Panc1 (cell line): Measurements from ENCODE around the gene CYSTM1. TPM values are rescaled to one million over a fixed set of nuclear protein-coding genes. Genes with fewer than 3 reads are reported as not detected.

Source experiments
- ATAC-seq: fragments of 200-7000 bp; cut with Tn5 transposase; 2 replicates; pipeline ENCODE4 v1.9.1; 2020; ENCODE audit warnings: mild to moderate bottlenecking, moderate library complexity
- BruUV-seq: library from RNA; stranded (reverse); fragments of 400-500 nt; replicated peaks from 2 replicates; lab custom pipeline; 2021; lab: Mats Ljungman, UMichigan
- CTCF ChIA-PET: fragments of 300-600 bp; sonication (Branson Sonifier 250); formaldehyde crosslinking; loops from one replicate; lab custom pipeline; 2022; ENCODE audit warnings: antibody characterized with exemption; lab: Charles Lee
- POLR2A ChIA-PET: fragments of 300-600 bp; sonication (Branson Sonifier 250); formaldehyde crosslinking; loops from one replicate; lab custom pipeline; 2022; ENCODE audit warnings: antibody characterized with exemption; lab: Charles Lee
- DNase-seq: peaks from one replicate; pipeline ENCODE4 v3.0.0-alpha.2; 2010; ENCODE audit warnings: low read depth, low spot score
- H3K27ac ChIP-seq: 2 replicates; pipeline ENCODE4 v1.5.1; 2011; ENCODE audit warnings: mild to moderate bottlenecking, low read length, inconsistent platforms
- H3K27me3 ChIP-seq: fragments of 200-500 bp; sonication (Bioruptor generic); 2 replicates; pipeline ENCODE4 v1.6.0; 2014; ENCODE audit warnings: low read length, inconsistent platforms; ENCODE audit not compliant: control insufficient read depth, insufficient read depth
- H3K36me3 ChIP-seq: fragments of 200-500 bp; sonication (Bioruptor generic); 2 replicates; pipeline ENCODE4 v1.5.1; 2014; ENCODE audit warnings: inconsistent platforms, mild to moderate bottlenecking, low read length, moderate library complexity; ENCODE audit not compliant: control insufficient read depth, insufficient read depth
- H3K4me1 ChIP-seq: 2 replicates; pipeline ENCODE4 v1.5.1; 2011; ENCODE audit warnings: inconsistent platforms, mild to moderate bottlenecking, low read length, moderate library complexity; ENCODE audit not compliant: control insufficient read depth, insufficient read depth
- H3K4me3 ChIP-seq, 2 experiments: 2 replicates each; pipeline ENCODE4 v1.5.1; 2011 to 2012; ENCODE audit warnings: low read depth in 2 of 2, low read length in 2 of 2, mild to moderate bottlenecking in 2 of 2, inconsistent platforms in 1 of 2, moderate library complexity in 1 of 2
- H3K9me3 ChIP-seq: fragments of 200-500 bp; sonication (Bioruptor generic); 2 replicates; pipeline ENCODE4 v1.5.1; 2014; ENCODE audit warnings: low read depth, mild to moderate bottlenecking, inconsistent platforms, low read length, moderate library complexity; ENCODE audit not compliant: control insufficient read depth, insufficient read depth
- POLR2AphosphoS5 ChIP-seq: IDR thresholded peaks from 2 replicates; pipeline ENCODE4 v1.6.1; 2012; ENCODE audit warnings: mild to moderate bottlenecking, low read depth, low read length, moderate library complexity
- SIN3A ChIP-seq: IDR thresholded peaks from 2 replicates; pipeline ENCODE4 v1.6.1; 2012; ENCODE audit warnings: low read depth, mild to moderate bottlenecking, low read length, moderate library complexity, borderline replicate concordance; ENCODE audit not compliant: insufficient read depth
- TCF7L2 ChIP-seq: IDR thresholded peaks from 2 replicates; pipeline ENCODE4 v1.6.1; 2011; ENCODE audit warnings: mild to moderate bottlenecking, low read depth, low read length, inconsistent platforms
- in situ Hi-C: cut with HindIII; loops from 2 replicates; pipeline ENCODE4 v1.10.0; 2016; ENCODE audit warnings: low sequenced_read_pairs, low pct_unique_long_range_greater_than_20kb
- intact Hi-C: fragments of 100-400 bp; cut with micrococcal nuclease; formaldehyde crosslinking; loops from one replicate; pipeline ENCODE4 v1.10.0; 2022; ENCODE audit not compliant: unreplicated experiment
- total RNA-seq: library from RNA; stranded (reverse); gene quantifications from one replicate; pipeline ENCODE4 v1.2.1, GENCODE V29; 2021; ENCODE audit not compliant: unreplicated experiment
- TF ChIP-seq, protein P1 (sequence below), 2 experiments: IDR thresholded peaks; 2 replicates each; pipeline ENCODE4 v1.6.1; 2011 to 2012; ENCODE audit warnings: low read depth in 2 of 2, control low read depth in 1 of 2, low read length in 1 of 2, mild to moderate bottlenecking in 1 of 2, moderate library complexity in 1 of 2; ENCODE audit not compliant: insufficient read depth in 1 of 2
- TF ChIP-seq, protein P2 (sequence below): fragments of 450-650 bp; IDR thresholded peaks from 2 replicates; pipeline ENCODE4 v1.5.1; 2017; ENCODE audit warnings: mild to moderate bottlenecking

CYSTM1 gene
- total RNA-seq, 1 experiment from 2014 or later, result 126 TPM

DNA sequence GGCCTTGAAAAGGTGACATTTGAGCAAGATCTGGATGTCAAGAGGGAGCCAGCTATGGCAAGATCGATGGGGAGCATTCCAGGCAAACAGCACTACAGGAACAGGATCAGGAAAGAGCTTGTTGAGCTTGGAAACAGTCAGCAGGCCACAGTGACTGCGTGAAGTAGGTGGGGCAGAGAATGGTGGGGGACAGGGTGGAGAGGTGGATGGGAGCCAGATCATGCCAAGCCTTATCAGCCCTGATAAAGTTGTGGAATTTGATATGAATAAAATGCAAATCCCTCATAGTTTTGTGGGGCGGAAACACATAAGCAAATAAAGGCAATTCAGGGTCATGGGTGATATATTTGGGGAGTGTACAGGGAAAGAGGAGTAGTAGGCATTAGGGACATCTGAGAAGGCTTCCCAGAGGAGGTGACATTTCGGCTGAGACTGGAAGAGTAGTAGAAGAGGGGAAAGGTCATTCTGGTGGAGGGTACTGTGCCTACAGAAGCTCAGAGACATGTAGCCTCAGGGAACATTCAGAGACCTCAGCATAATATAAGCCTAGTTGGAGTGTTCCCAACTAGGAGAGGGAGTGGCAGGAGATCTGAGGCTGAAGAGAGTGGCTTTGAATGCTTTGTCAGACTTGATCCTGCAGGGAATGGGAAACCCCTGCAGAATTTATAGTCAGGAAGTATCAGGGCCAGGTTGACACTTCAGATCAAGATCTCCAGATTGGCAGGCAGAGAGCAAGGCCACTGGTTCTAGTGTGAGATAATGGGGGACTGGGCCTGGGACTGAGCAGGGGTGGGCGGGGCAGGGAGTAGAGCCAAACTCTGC lies 9.7 kb upstream of the CYSTM1 start:
- no TSS peak for BruUV-seq
- in situ Hi-C loops, result no loop called here
- ChIA-PET CTCF (no interaction called here), POLR2A (no interaction called here)
- H3K36me3 ChIP-seq, result no peaks in the 10 kb centered on the region
- no peaks in the 10 kb centered on the region for H3K9me3 ChIP-seq
- no peak overlapping the region for H3K4me3 ChIP-seq
- no peak for ATAC-seq
- DNase-seq, result no peak
- H3K4me1 ChIP-seq, result no peaks in the 10 kb centered on the region
- intact Hi-C loops, result no loop called here
- no peaks in the 10 kb centered on the region for H3K27me3 ChIP-seq
- no peak for TF ChIP-seq POLR2AphosphoS5
- no peak for TF ChIP-seq SIN3A
- TF ChIP-seq, protein P1, sequence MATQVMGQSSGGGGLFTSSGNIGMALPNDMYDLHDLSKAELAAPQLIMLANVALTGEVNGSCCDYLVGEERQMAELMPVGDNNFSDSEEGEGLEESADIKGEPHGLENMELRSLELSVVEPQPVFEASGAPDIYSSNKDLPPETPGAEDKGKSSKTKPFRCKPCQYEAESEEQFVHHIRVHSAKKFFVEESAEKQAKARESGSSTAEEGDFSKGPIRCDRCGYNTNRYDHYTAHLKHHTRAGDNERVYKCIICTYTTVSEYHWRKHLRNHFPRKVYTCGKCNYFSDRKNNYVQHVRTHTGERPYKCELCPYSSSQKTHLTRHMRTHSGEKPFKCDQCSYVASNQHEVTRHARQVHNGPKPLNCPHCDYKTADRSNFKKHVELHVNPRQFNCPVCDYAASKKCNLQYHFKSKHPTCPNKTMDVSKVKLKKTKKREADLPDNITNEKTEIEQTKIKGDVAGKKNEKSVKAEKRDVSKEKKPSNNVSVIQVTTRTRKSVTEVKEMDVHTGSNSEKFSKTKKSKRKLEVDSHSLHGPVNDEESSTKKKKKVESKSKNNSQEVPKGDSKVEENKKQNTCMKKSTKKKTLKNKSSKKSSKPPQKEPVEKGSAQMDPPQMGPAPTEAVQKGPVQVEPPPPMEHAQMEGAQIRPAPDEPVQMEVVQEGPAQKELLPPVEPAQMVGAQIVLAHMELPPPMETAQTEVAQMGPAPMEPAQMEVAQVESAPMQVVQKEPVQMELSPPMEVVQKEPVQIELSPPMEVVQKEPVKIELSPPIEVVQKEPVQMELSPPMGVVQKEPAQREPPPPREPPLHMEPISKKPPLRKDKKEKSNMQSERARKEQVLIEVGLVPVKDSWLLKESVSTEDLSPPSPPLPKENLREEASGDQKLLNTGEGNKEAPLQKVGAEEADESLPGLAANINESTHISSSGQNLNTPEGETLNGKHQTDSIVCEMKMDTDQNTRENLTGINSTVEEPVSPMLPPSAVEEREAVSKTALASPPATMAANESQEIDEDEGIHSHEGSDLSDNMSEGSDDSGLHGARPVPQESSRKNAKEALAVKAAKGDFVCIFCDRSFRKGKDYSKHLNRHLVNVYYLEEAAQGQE (IDR thresholded peaks at IDR 0.05; ENCODE audit: insufficient read depth in 1 of 2, low read depth in 2 of 2, low read length in 1 of 2), result no peak
- TF ChIP-seq, protein P2, sequence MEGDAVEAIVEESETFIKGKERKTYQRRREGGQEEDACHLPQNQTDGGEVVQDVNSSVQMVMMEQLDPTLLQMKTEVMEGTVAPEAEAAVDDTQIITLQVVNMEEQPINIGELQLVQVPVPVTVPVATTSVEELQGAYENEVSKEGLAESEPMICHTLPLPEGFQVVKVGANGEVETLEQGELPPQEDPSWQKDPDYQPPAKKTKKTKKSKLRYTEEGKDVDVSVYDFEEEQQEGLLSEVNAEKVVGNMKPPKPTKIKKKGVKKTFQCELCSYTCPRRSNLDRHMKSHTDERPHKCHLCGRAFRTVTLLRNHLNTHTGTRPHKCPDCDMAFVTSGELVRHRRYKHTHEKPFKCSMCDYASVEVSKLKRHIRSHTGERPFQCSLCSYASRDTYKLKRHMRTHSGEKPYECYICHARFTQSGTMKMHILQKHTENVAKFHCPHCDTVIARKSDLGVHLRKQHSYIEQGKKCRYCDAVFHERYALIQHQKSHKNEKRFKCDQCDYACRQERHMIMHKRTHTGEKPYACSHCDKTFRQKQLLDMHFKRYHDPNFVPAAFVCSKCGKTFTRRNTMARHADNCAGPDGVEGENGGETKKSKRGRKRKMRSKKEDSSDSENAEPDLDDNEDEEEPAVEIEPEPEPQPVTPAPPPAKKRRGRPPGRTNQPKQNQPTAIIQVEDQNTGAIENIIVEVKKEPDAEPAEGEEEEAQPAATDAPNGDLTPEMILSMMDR, result no peak
- no peak for TF ChIP-seq TCF7L2
- no peak overlapping the region for H3K27ac ChIP-seq

DNA sequence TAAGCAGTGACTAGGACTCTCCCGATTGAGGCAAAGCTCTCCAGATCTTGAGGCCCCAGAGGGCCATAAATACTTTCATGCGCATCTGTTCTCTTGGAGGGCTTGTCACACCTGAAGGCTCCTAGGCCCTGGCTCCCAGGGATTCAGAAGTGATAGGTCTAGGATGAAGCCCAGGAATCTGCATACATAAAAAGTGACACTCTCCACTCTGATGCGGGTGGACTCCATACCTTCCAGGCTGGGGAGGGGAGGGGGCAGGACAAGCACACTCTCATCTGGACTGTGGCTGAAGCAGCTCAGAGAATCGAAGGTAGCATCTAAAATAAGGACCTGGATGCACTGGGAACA lies 9.1 kb upstream of the CYSTM1 start:
- intact Hi-C loops, result no loop called here
- CTCF ChIA-PET, result no interaction called here

More for the DNA sequence above, 9.1 kb upstream of the CYSTM1 start:
- in situ Hi-C loops, result no loop called here
- no peaks in the 10 kb centered on the region for H3K36me3 ChIP-seq
- POLR2A ChIA-PET, result no interaction called here
- TF ChIP-seq, protein P2, result no peak
- TF ChIP-seq SIN3A (no peak), TCF7L2 (no peak), POLR2AphosphoS5 (no peak)
- TF ChIP-seq, protein P1 (IDR thresholded peaks at IDR 0.05; ENCODE audit: insufficient read depth in 1 of 2, low read depth in 2 of 2, low read length in 1 of 2), result no peak
- H3K27ac ChIP-seq, result no peak overlapping the region
- BruUV-seq, result no TSS peak
- H3K27me3 ChIP-seq, result no peaks in the 10 kb centered on the region
- no peaks in the 10 kb centered on the region for H3K4me1 ChIP-seq
- no peaks in the 10 kb centered on the region for H3K9me3 ChIP-seq
- ATAC-seq (0 out of 2 replicates have a peak, but pooled peaks have one; percentile 26), DNase-seq (no peak)
- no peak overlapping the region for H3K4me3 ChIP-seq
